T-helper 2 cell treated with Interferon-gamma antibody and Interleukin-4, amounts not matched to agents 100 ng/mL and 5 ng/mL, for 36 hours (primary cell): ENCODE measurements around the gene NAT14. TPM values are rescaled to one million over a fixed set of nuclear protein-coding genes. Genes with fewer than 3 reads are reported as not detected.

Experiments
- intact Hi-C: fragments of 100-400 bp; cut with micrococcal nuclease; formaldehyde crosslinking; loops from one replicate; pipeline ENCODE4 v1.15.1; 2023
- total RNA-seq: library from RNA; stranded (reverse); gene quantifications from 2 replicates; pipeline ENCODE4 v1.2.3, GENCODE V29; 2022

Gene NAT14
- total RNA-seq, 1 donor from 2014 or later, result 12.3 TPM

DNA sequence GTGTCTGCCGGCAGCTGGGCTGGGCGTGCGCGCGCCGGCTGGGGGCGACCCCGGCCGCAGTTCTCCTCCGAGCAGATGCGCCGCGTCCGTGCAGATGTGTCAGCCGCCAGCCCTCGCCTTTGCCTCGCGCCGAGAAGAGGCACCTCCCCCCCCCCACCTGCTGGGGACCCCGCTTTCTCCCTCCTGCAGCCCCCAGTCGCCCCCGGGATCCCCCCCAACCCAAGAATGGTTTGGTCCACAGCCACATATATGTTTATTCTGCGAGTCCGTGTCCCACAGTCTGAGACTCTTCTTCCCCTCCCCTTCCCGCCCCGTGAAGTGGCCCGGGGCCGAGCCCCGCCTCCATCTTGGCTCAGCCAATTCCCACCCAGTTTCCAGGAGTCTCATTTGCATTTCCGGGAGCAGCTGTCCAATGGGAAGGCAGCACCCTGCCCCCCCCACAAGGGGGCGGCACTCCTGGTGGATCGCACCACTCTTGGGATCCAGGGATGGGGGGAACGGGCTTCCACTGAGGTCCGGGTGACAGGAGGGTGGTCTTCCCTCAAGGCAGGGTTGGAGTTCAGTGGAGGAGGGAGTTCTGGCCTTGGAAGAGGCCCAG is 32.1 kb upstream of the NAT14 start:
- intact Hi-C loops, result loop anchor here (10.0 kb wide), 1 partner anchor 308 kb away; the partner anchor contains the start of gene TNNT1

- intact Hi-C loops, result loop anchor here (10.0 kb wide), 1 partner anchor 309 kb away; the partner anchor contains the start of gene TNNT1
Observed at GRCh38 chr19:55453511-55454260, 31.3 kb upstream of the NAT14 start.

DNA sequence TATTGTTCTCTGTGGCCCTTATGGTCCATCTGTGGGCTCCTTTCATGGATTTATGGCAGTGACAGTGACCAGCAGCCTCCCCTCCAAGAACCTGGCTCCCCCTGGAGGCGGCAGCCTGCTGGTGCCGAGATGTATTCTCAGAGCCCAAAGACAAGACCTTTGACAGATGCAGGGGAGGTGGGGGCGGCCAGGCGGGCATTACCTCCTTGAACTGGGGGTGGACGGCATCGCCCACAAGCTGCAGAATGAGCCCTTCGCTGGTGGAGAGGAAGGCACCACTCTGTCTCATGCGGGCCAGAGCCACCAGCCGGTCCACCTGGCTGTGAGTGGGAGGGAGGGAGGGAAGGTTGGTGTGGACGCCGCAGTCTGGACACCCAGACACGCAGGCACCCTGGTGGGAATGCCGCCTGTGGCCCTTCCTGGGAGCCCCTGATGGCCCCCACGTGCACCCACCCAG is 30.2 kb upstream of the NAT14 start:
- intact Hi-C loops, result loop anchor here (10.0 kb wide), 1 partner anchor 310 kb away; the partner anchor contains the start of gene TNNT1

GRCh38 chr19:55455576-55456235 is 29.3 kb upstream of the NAT14 start:
- intact Hi-C loops, result loop anchor here (10.0 kb wide), 1 partner anchor 311 kb away; the partner anchor contains the start of gene TNNT1

- intact Hi-C loops, result loop anchor here (10.0 kb wide), 1 partner anchor 312 kb away; the partner anchor contains the start of gene TNNT1
Observed at GRCh38 chr19:55456347-55456746, 28.6 kb upstream of the NAT14 start.

GRCh38 chr19:55457683-55458457 is 27.1 kb upstream of the NAT14 start:
- intact Hi-C loops, result loop anchor here (10.0 kb wide), 1 partner anchor 313 kb away; the partner anchor contains the start of gene TNNT1

DNA sequence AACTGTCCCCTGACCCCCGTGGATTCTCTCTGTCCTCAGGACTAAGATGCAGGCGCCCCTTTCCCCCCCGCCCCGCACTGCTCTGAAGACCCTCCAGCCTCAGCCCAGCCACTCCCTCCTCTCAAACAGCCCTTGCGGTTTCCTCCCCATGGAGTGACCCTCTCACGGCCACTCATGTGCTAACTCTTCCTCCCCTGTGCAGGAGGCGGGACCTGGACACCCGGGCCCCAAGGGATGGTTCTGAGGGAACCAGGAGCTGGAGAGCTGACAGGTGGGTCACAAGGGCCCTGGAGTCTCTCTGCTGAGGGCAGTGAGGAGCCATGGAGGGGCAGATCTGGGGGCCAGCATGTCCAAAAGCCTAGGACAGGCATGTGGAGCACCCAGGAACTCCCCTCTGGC is 25.4 kb upstream of the NAT14 start:
- intact Hi-C loops, result loop anchor here (10.0 kb wide), 1 partner anchor 315 kb away; the partner anchor contains the start of gene TNNT1

DNA sequence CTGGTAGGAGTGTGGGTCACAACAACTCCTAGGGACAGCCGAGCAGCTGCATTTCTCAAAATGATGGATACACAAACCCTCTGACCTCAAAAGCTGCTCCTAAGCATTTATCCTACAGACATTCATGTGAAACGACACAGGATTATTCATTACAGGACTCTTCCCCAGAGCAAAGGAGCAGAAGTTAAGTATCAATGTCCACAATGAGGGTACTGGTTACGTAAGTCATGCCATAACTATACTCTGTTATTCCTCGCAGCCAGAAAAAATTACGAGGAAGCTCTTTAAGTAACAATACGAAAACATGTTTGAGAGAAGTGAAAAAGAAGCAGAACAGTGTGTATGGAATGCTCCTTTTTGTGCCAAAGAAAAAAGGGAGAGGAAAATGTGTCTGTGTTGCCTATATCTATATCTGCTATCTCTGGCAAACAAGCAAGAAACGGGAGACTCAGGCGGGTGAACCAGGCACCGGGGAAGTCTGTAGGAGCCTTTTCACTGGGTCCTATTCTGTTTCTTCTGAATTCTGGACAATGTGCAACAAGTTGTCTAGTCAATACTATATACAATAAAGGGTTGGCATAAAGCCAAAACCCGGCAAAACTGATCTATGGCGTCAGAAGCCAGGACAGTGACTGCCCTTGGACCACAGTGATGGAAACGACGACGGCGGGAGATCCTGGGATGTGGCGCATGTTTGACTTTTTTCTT is 24.9 kb upstream of the NAT14 start:
- intact Hi-C loops, result loop anchor here (5.0 to 10.0 kb wide), 2 partner anchors 73 to 315 kb away; partner anchors contain the start of genes RPL28 and TNNT1

GRCh38 chr19:55460670-55461258 is 24.2 kb upstream of the NAT14 start:
- intact Hi-C loops, result loop anchor here (1.0 to 5.0 kb wide), 3 partner anchors 16 to 164 kb away; partner anchors contain the start of genes RPL28, ZNF628 and ZNF784

GRCh38 chr19:55461259-55461973 is 23.6 kb upstream of the NAT14 start, which contains the start of gene ISOC2:
ISOC2 (minus strand) TSS chr19:55461642; CDS start chr19:55456486, 5,156 bp downstream.
- intact Hi-C loops, result loop anchor here (1.0 to 5.0 kb wide), 3 partner anchors 15 to 163 kb away; partner anchors contain the start of genes RPL28, ZNF628 and ZNF784

- intact Hi-C loops, result loop anchor here (1.0 to 5.0 kb wide), 3 partner anchors 14 to 162 kb away; partner anchors contain the start of genes RPL28, ZNF628 and ZNF784
Observed at GRCh38 chr19:55461974-55462626, 22.9 kb upstream of the NAT14 start.

DNA sequence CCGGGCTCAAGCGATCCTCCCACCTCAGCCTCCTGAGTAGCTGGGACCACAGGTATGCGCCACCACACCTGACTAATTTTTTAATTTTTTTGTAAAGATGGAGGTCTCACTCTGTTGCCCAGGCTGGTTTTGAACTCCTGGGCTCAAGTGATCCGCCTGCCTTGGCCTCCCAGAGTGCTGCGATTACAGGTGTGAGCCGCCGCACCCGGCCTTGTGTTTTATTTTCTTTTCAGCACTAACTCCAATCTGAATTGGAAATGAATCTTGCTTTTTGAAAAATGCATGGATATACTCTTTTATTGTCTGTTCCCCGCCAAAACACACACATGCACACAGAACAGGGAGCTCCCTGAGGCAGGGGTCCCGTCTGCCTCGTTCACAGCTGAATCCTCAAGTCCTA is 22.3 kb upstream of the NAT14 start:
- intact Hi-C loops, result loop anchor here (5.0 kb wide), 1 partner anchor 75 kb away; the partner anchor contains the start of gene RPL28

DNA sequence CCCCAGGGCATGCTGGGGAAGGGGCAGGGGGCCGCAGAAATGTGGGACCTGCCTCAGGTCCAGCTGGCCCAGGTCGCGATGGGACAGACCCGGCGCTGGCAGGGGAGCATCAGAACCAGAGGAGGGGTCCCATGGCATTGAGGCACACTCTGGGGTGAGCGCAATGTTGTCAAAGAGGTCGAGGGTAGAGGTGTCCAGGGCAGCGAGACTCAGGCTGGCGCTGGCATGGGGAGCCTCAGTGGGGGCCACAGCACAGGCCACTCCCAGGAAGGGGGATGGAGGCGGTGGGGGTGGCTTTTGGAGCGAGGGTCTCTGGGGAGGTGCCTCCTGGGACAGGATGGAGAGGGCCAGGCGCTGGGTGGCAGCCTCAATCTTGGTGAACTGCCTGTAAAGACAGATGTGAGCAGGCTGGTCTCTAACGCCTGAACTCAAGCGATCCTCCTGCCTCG is 21.4 kb upstream of the NAT14 start:
- intact Hi-C loops, result loop anchor here (5.0 kb wide), 1 partner anchor 76 kb away; the partner anchor contains the start of gene RPL28

DNA sequence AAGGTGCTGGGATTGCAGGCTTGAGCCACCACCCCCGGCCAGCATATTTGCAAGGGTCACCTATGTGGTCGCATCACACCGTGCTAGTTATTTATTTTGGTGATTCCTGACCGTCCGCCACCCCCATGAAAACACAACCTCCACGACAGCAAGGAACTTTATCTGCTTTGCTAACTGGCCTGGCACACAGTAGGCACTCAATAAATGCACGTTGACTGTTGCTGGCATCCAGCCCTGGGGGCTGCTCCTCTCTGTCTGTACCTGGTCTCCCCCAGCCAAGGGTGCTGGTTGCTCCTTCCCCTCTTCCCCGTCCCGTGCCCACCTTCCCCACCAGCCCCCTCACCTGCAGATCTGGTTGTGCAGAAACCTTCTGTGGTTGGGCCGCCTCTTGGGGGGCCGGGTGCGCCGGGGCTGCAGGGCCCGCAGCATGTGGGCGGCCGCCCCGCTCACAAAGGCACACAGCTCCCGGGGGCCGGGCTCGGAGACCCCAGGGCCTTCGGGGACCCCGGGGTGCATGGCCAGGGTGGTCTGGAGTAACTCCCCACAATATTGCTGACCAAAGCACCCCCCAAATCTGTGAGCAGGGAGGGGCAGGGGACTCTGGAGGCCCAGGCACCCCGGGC is 20.8 kb upstream of the NAT14 start:
- intact Hi-C loops, result loop anchor here (5.0 kb wide), 1 partner anchor 77 kb away; the partner anchor contains the start of gene RPL28

DNA sequence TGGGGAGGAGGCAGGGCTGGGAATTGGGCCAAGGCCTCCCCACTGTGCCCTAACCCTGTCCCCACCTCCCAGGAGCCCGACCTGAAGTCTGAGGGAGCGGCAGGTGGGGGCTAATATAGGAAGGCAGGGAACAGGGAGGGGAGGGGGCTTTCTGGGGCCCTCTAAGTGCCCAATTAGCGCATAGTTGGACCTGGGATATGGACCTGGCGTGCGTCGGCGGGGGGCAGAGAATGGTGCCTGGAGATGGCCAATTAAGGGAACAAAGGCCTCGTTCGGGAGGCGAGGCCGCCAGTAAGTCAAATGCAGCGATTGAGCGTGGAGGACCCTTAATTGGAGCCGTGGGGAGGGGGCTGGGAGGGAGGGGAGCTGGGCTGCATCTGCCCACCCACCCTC is 20.3 kb upstream of the NAT14 start, which contains the start of gene C19orf85:
Gene C19orf85 (minus strand): TSS at position 90 of the 393 bp plus-strand sequence. CDS start 197 bp downstream, outside the sequence.
- intact Hi-C loops, result loop anchor here (5.0 kb wide), 1 partner anchor 77 kb away; the partner anchor contains the start of gene RPL28

DNA sequence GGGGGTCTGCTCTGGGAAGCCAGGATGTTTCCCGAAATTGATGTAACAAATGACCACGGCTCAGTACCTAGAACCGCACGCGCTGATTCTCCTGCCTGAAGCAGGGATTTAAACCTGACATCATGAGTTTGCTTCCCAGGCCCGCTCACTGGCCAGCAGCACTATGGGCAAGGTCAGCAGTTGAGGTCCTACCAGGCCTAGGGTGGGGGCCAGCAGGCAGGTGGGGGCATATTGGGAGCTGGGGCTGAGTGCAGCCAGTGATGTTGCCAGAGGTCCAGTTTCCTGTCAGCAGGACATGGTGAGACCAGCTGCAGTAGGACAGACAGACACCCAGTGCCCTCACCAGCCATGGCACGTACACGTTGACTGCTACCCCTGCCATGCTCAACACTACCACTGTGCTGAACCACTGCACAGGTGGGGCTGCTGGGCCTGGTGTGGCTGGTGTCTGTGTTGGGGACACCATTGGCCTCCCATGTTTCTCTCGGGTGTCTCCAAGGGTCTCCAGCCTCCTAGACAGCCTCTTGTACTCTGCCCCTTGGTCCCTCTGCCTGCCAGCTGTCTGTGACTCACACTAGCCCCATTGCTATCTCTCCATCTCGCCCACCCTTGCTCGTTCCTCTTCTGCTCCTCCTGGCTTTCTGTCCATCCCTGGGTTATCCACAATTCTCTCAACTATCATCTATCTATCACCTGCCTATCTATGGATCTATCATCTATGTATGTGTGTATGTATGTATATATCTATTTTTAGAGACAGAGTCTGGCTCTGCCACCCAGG is 19.3 kb upstream of the NAT14 start:
- intact Hi-C loops, result no loop called here
